ENCODE data around the gene RUFY4.

Gene RUFY4

GRCh38 chr2:218063896-218064295 lies 5.2 kb upstream of the RUFY4 start:
- DNase-seq: no peak

GRCh38 chr2:218065239-218066006 lies 3.6 kb upstream of the RUFY4 start:
- peak; percentile 38 for DNase-seq

GRCh38 chr2:218066926-218067515 lies 2.0 kb upstream of the RUFY4 start:
- peak; percentile 94 for DNase-seq

GRCh38 chr2:218067523-218067922 lies 1.5 kb upstream of the RUFY4 start:
- peak; percentile 28 for DNase-seq

- DNase-seq: no peak
Observed at GRCh38 chr2:218069606-218070300, 700 bp downstream of the RUFY4 start.

GRCh38 chr2:218070587-218070986 lies 1.5 kb downstream of the RUFY4 start:
- DNase-seq: no peak

GRCh38 chr2:218071218-218071937 lies 2.3 kb downstream of the RUFY4 start:
- no peak for DNase-seq

GRCh38 chr2:218072002-218072401 lies 2.9 kb downstream of the RUFY4 start:
- no peak for DNase-seq

GRCh38 chr2:218072478-218073024 lies 3.5 kb downstream of the RUFY4 start:
- DNase-seq: no peak

- DNase-seq: no peak
Observed at GRCh38 chr2:218073185-218073584, 4.1 kb downstream of the RUFY4 start.

GRCh38 chr2:218074031-218074430 lies 5.0 kb downstream of the RUFY4 start:
- peak; percentile 75 for DNase-seq

GRCh38 chr2:218075975-218076811 lies 7.1 kb downstream of the RUFY4 start:
- no peak for DNase-seq

- no peak for DNase-seq
Observed at GRCh38 chr2:218077464-218078216, 8.6 kb downstream of the RUFY4 start.

- DNase-seq: no peak
Observed at GRCh38 chr2:218079943-218080913, 11.2 kb downstream of the RUFY4 start.

- DNase-seq: no peak
Observed at GRCh38 chr2:218081063-218081462, 12.0 kb downstream of the RUFY4 start.

GRCh38 chr2:218081695-218082094 lies 12.6 kb downstream of the RUFY4 start:
- DNase-seq: no peak

- no peak for DNase-seq
Observed at GRCh38 chr2:218082586-218083351, 13.7 kb downstream of the RUFY4 start.

- no peak for DNase-seq
Observed at GRCh38 chr2:218083352-218083676, 14.3 kb downstream of the RUFY4 start.

- DNase-seq: no peak
Observed at GRCh38 chr2:218086478-218086877, 17.4 kb downstream of the RUFY4 start.

All from hematopoietic multipotent progenitor cell treated with erythropoietin and hydrocortisone succinate and interleukin-3 and kit ligand, for 4 days (in vitro differentiated cells).